Left lung (tissue), 10 donors: Measurements from ENCODE around the gene TMEM184B. TPM values are rescaled to one million over a fixed set of nuclear protein-coding genes. Genes with fewer than 3 reads are reported as not detected.

Experiments used
- ATAC-seq: fragments of 200-7000 bp; cut with Tn5 transposase; one replicate; pipeline ENCODE4 v1.9.1; 2020; ENCODE audit warnings: moderate library complexity
- DNase-seq, 4 donors: peaks; one replicate each; pipeline ENCODE4 v3.0.0-alpha.2; 2013 to 2020
- H3K27ac ChIP-seq, 2 donors: fragments of 200-600 bp; sonication (generic) in 1 of 2; one replicate each; pipeline versions ENCODE4 v1.5.0 to v1.8.0; 2020 to 2021
- H3K27me3 ChIP-seq, 2 donors: fragments of 200-600 bp; sonication (generic) in 1 of 2; one replicate each; pipeline versions ENCODE4 v1.5.0 to v1.8.0; 2020 to 2021
- H3K36me3 ChIP-seq, 2 donors: fragments of 200-600 bp; sonication (generic) in 1 of 2; one replicate each; pipeline versions ENCODE4 v1.5.0 to v1.8.0; 2020 to 2021
- H3K4me1 ChIP-seq, 2 donors: fragments of 200-600 bp; one replicate each; pipeline ENCODE4 v1.8.0; 2021
- H3K4me3 ChIP-seq, 2 donors: fragments of 200-600 bp; sonication (generic) in 1 of 2; one replicate each; pipeline versions ENCODE4 v1.5.0 to v1.8.0; 2020 to 2021; ENCODE audit warnings: mild to moderate bottlenecking in 1 of 2
- H3K9me3 ChIP-seq, 2 donors: fragments of 200-600 bp; sonication (generic) in 1 of 2; one replicate each; pipeline versions ENCODE4 v1.5.0 to v1.8.0; 2020 to 2021
- intact Hi-C, 2 donors: fragments of 100-400 bp; cut with DNase I; formaldehyde crosslinking; loops; one replicate each; pipeline versions ENCODE4 v1.11.2 to v1.14.2; 2022
- polyA plus RNA-seq, 6 donors: library from polyadenylated mRNA; unstranded; fragments of 120-200 nt; gene quantifications; one replicate each; pipeline ENCODE4 v1.2.1, GENCODE V29; 2013; ENCODE audit not compliant: insufficient read length in 6 of 6
- total RNA-seq, 2 donors: library from RNA; stranded (reverse); fragmentation: NEBNext Ultra II Directional; extraction: Animal tissue kit (Norgen Biotek cat#: 25700); gene quantifications; one replicate each; pipeline ENCODE4 v1.2.1, GENCODE V29; 2021
- TF ChIP-seq, protein P1 (sequence below), 2 donors: fragments of 200-600 bp; sonication (generic) in 1 of 2; IDR thresholded peaks; one replicate each; pipeline versions ENCODE4 v1.5.0 to v1.8.0; 2021; ENCODE audit warnings: antibody characterized with exemption in 2 of 2
- donor health status: DM: no; HTN: yes; CAD: no.
- donor health status: DM: no; HTN: no; CAD: no.

The TMEM184B gene
- total and polyA plus RNA-seq, 8 donors: 33.7 to 98.3 (median 39.8) TPM

GRCh38 chr22:38269466-38269865, 3.3 kb downstream of the TMEM184B start:
- H3K9me3 ChIP-seq: no peaks in the 10 kb centered on the region
- no peak overlapping the region for H3K4me3 ChIP-seq
- intact Hi-C loops: no loop called here
- H3K27ac ChIP-seq: peak overlapping the region in 1 of 2 donors; percentile 88
- H3K27me3 ChIP-seq: no peaks in the 10 kb centered on the region
- ATAC-seq: no peak
- H3K4me1 ChIP-seq: peaks cover 34 to 76% of the 10 kb centered on the region in 2 donors
- TF ChIP-seq, protein P1, sequence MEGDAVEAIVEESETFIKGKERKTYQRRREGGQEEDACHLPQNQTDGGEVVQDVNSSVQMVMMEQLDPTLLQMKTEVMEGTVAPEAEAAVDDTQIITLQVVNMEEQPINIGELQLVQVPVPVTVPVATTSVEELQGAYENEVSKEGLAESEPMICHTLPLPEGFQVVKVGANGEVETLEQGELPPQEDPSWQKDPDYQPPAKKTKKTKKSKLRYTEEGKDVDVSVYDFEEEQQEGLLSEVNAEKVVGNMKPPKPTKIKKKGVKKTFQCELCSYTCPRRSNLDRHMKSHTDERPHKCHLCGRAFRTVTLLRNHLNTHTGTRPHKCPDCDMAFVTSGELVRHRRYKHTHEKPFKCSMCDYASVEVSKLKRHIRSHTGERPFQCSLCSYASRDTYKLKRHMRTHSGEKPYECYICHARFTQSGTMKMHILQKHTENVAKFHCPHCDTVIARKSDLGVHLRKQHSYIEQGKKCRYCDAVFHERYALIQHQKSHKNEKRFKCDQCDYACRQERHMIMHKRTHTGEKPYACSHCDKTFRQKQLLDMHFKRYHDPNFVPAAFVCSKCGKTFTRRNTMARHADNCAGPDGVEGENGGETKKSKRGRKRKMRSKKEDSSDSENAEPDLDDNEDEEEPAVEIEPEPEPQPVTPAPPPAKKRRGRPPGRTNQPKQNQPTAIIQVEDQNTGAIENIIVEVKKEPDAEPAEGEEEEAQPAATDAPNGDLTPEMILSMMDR (IDR thresholded peaks at IDR 0.05): no peak
- H3K36me3 ChIP-seq: no peaks in the 10 kb centered on the region
- no peak for DNase-seq

GRCh38 chr22:38267086-38267485, 5.7 kb downstream of the TMEM184B start:
- H3K9me3 ChIP-seq: no peaks in the 10 kb centered on the region
- H3K4me1 ChIP-seq: peaks cover 32 to 76% of the 10 kb centered on the region in 2 donors
- DNase-seq (peak in 1 of 4 donors; percentile 48), ATAC-seq (peak; percentile 43)
- TF ChIP-seq, protein P1 (IDR thresholded peaks at IDR 0.05): no peak
- peak overlapping the region; percentile 71 to 82 for H3K27ac ChIP-seq
- H3K4me3 ChIP-seq: no peak overlapping the region
- H3K36me3 ChIP-seq: no peaks in the 10 kb centered on the region
- intact Hi-C loops: no loop called here
- H3K27me3 ChIP-seq: no peaks in the 10 kb centered on the region

- peaks cover 33 to 76% of the 10 kb centered on the region in 2 donors for H3K4me1 ChIP-seq
- no peak overlapping the region for H3K4me3 ChIP-seq
- no peaks in the 10 kb centered on the region for H3K36me3 ChIP-seq
- H3K27ac ChIP-seq: peak overlapping the region; percentile 71 to 82
- DNase-seq (no peak), ATAC-seq (no peak)
- no peaks in the 10 kb centered on the region for H3K27me3 ChIP-seq
- intact Hi-C loops: no loop called here
- TF ChIP-seq, protein P1 (IDR thresholded peaks at IDR 0.05): no peak
- no peaks in the 10 kb centered on the region for H3K9me3 ChIP-seq
These were observed 6.7 kb downstream of the TMEM184B start for GRCh38 chr22:38266120-38266519.

GRCh38 chr22:38264322-38264843, 8.4 kb downstream of the TMEM184B start:
- TF ChIP-seq, protein P1 (IDR thresholded peaks at IDR 0.05): no peak
- Histone ChIP-seq H3K27ac (no peak overlapping the region), H3K27me3 (no peaks in the 10 kb centered on the region), H3K4me1 (peaks cover 42 to 76% of the 10 kb centered on the region in 2 donors), H3K4me3 (no peak overlapping the region), H3K36me3 (no peaks in the 10 kb centered on the region), H3K9me3 (no peaks in the 10 kb centered on the region)
- ATAC-seq (no peak), DNase-seq (peak in 1 of 4 donors; percentile 17)
- intact Hi-C loops: no loop called here

- peak; percentile 88 for ATAC-seq
- intact Hi-C loops: no loop called here
- DNase-seq: peak in 2 of 4 donors; percentile 63 to 89
These were observed 10.6 kb downstream of the TMEM184B start for GRCh38 chr22:38262051-38262795.

More at GRCh38 chr22:38262051-38262795, 10.6 kb downstream of the TMEM184B start:
- Histone ChIP-seq H3K4me1 (peaks cover 48 to 80% of the 10 kb centered on the region in 2 donors), H3K27ac (peak overlapping the region in 1 of 2 donors; percentile 76), H3K4me3 (no peak overlapping the region), H3K27me3 (no peaks in the 10 kb centered on the region), H3K36me3 (no peaks in the 10 kb centered on the region), H3K9me3 (no peaks in the 10 kb centered on the region)
- TF ChIP-seq, protein P1 (IDR thresholded peaks at IDR 0.05): peak; percentile 44 to 48
